ENCODE measurements around the gene BRCA1.
"Not testable (repeated sequence)": the region's sequence is repeated elsewhere in the genome, so short reads cannot be mapped to it uniquely, and the experiment has no call there.

Gene BRCA1

GRCh38 chr17:43133439-43133838, 8.3 kb upstream of the BRCA1 start:
- not testable (repeated sequence) for DNase-seq

GRCh38 chr17:43132117-43132516, 7.0 kb upstream of the BRCA1 start:
- DNase-seq: no peak

GRCh38 chr17:43129671-43130010, 4.5 kb upstream of the BRCA1 start:
- DNase-seq: no peak

- not testable (repeated sequence) for DNase-seq
Observed at GRCh38 chr17:43127333-43127876, 2.2 kb upstream of the BRCA1 start.

GRCh38 chr17:43126911-43127290, 1.7 kb upstream of the BRCA1 start:
- no peak for DNase-seq

- no peak for DNase-seq
Observed at GRCh38 chr17:43125967-43126910, 1.1 kb upstream of the BRCA1 start.

- no peak for DNase-seq
Observed at GRCh38 chr17:43118679-43119615, 6.2 kb downstream of the BRCA1 start.

GRCh38 chr17:43114151-43114552, 11.0 kb downstream of the BRCA1 start:
- no peak for DNase-seq

- no peak for DNase-seq
Observed at GRCh38 chr17:43106552-43106951, 18.6 kb downstream of the BRCA1 start.

GRCh38 chr17:43105146-43105545, 20.0 kb downstream of the BRCA1 start:
- DNase-seq: no peak

- no peak for DNase-seq
Observed at GRCh38 chr17:43104665-43105064, 20.5 kb downstream of the BRCA1 start.

GRCh38 chr17:43095364-43095763, 29.8 kb downstream of the BRCA1 start:
- not testable (repeated sequence) for DNase-seq

- DNase-seq: no peak
Observed at GRCh38 chr17:43094129-43094835, 30.9 kb downstream of the BRCA1 start.

GRCh38 chr17:43092901-43093300, 32.3 kb downstream of the BRCA1 start:
- no peak for DNase-seq

GRCh38 chr17:43090022-43090421, 35.1 kb downstream of the BRCA1 start:
- no peak for DNase-seq

GRCh38 chr17:43085474-43085873, 39.7 kb downstream of the BRCA1 start:
- no peak for DNase-seq

- DNase-seq: no peak
Observed at GRCh38 chr17:43079641-43080302, 45.4 kb downstream of the BRCA1 start.

- DNase-seq: no peak
Observed at GRCh38 chr17:43074869-43075268, 50.3 kb downstream of the BRCA1 start.

- DNase-seq: no peak
Observed at GRCh38 chr17:43070872-43071271, 54.3 kb downstream of the BRCA1 start.

- DNase-seq: no peak
Observed at GRCh38 chr17:43070257-43070656, 54.9 kb downstream of the BRCA1 start.

GRCh38 chr17:43069368-43069898, 55.7 kb downstream of the BRCA1 start:
- no peak for DNase-seq
